SK-N-MC (cell line): ENCODE measurements around the gene CTNNA2.

Experiments used
- DNase-seq: peaks from one replicate; pipeline ENCODE4 v3.0.0-alpha.2; 2011; ENCODE audit warnings: low read depth, low spot score
- H3K27ac ChIP-seq: fragments of 200-600 bp; sonication (generic); 2 replicates; pipeline ENCODE4 v1.5.1; 2016; ENCODE audit warnings: mixed run types
- H3K36me3 ChIP-seq: fragments of 200-600 bp; sonication (generic); 2 replicates; pipeline ENCODE4 v1.6.1; 2017; ENCODE audit warnings: antibody characterized with exemption, low read length, mixed read lengths; ENCODE audit not compliant: insufficient read depth
- H3K4me3 ChIP-seq: fragments of 200-600 bp; sonication (generic); 2 replicates; pipeline ENCODE4 v1.5.1; 2016
- H3K9ac ChIP-seq: fragments of 200-600 bp; sonication (generic); 2 replicates; pipeline ENCODE4 v1.8.0; 2017; ENCODE audit warnings: mixed run types, mixed read lengths; ENCODE audit not compliant: insufficient read length
- H3K9me3 ChIP-seq: fragments of 200-600 bp; sonication (generic); 2 replicates; pipeline ENCODE4 v1.6.1; 2017; ENCODE audit warnings: low read depth, mild to moderate bottlenecking, antibody characterized with exemption, low read length, moderate library complexity, mixed read lengths
- EZH2 ChIP-seq: fragments of 200-600 bp; sonication (generic); IDR thresholded peaks from one replicate; pipeline ENCODE4 v1.6.1; 2017; ENCODE audit warnings: antibody characterized with exemption
- FOXP2 ChIP-seq: optimal IDR thresholded peaks from 2 replicates; pipeline ENCODE3; 2011; ENCODE audit warnings: mild to moderate bottlenecking, moderate library complexity; ENCODE audit not compliant: insufficient read depth; ENCODE audit errors: extremely low read length, control extremely low read depth
- POLR2AphosphoS5 ChIP-seq: IDR thresholded peaks from 2 replicates; pipeline ENCODE4 v1.6.1; 2012; ENCODE audit warnings: mild to moderate bottlenecking, low read depth, low read length, borderline replicate concordance

The CTNNA2 gene

DNA sequence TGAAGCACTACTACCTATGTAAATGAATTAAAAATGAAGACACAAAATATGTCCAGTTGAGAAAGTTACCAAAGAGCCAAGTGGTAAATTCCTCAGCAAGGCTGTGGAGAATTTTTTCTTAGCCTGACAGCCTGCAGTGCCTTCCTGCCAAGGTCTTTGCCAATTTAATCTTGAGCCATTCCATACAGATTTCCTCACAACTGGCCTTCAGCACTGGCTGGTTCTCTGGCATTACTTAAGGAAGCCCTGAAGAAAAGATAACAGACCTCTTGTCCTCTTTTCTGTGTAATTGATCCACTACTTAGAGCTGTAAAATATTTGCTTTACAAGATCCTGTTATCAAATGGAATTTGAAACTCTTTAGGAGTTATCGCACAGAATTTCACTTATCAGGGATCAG is 1125.9 kb downstream of the CTNNA2 start:
- H3K27ac ChIP-seq = no peak overlapping the region
- no peaks in the 10 kb centered on the region for H3K9me3 ChIP-seq
- TF ChIP-seq FOXP2 (no peak), EZH2 (no peak), POLR2AphosphoS5 (no peak)
- DNase-seq = no peak
- no peaks in the 10 kb centered on the region for H3K36me3 ChIP-seq
- no peak overlapping the region for H3K4me3 ChIP-seq
- no peak overlapping the region for H3K9ac ChIP-seq

DNA sequence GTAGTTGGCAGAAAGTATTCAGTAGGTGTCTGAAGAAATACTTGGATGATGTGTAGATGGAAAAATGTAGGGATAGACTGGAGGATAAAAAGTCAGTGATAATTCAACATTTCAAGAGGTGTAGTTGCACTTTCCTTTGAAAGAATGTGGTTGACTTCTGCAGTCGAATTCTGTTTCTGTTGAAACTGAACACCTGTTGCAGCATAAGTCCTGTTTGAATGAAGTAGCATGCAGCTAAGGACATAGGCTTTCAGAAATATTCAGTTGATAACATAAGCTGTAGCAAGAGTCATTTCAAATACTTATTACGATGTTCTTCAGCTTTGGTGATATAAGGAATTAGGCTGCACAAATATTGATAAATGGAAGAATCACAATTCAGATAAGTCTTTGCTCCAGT is 1129.6 kb downstream of the CTNNA2 start:
- Histone ChIP-seq H3K4me3 (no peak overlapping the region), H3K27ac (no peak overlapping the region), H3K36me3 (no peaks in the 10 kb centered on the region), H3K9ac (no peak overlapping the region), H3K9me3 (no peaks in the 10 kb centered on the region)
- TF ChIP-seq POLR2AphosphoS5 (no peak), EZH2 (no peak), FOXP2 (no peak)
- no peak for DNase-seq

DNA sequence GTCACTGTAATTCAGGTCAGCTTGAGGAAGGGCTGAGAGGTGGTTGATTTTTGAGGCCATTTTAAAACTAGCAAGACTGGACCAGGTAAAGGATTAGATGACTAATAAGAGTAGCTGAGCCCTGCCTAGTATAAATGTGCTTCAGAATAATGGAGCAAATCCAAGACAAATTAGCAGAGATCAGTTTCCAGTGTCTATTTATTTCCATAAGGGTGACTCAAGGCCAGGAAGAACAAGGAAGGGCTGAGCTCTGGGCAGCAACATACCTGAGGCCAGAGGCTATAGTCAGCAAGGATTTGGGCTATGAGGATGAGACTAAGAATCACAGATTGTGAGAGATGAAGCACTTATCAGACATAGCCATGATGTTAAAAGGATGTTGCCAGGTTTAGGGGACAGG is 1130.7 kb downstream of the CTNNA2 start:
- H3K27ac ChIP-seq = no peak overlapping the region

DNA sequence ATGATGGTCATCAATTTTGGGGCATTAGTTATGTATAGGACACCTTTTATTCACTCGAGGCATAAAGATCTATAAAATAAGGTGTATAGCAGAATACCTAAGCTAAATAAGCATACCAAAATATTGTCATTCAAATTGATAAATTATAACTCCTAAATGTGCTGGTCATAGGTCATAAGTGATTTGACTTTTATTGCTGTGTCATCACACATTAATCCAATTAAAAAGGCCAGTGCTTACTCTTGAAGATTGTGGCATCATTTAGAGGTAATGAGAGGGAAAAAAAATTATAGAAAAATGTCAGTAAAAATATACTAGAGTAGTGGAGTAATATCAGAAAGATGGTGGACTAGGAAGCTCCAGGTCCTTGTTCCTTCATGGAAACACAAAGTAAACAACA is 1138.6 kb downstream of the CTNNA2 start:
- Histone ChIP-seq H3K36me3 (no peaks in the 10 kb centered on the region), H3K9me3 (peaks cover 5% of the 10 kb centered on the region; the same call in 1 of the 2 replicates), H3K27ac (no peak overlapping the region), H3K9ac (no peak overlapping the region), H3K4me3 (no peak overlapping the region)
- DNase-seq = no peak
- TF ChIP-seq FOXP2 (no peak), POLR2AphosphoS5 (no peak), EZH2 (no peak)

More for the DNA sequence above, 1130.7 kb downstream of the CTNNA2 start:
- H3K9ac ChIP-seq = no peak overlapping the region
- H3K36me3 ChIP-seq = no peaks in the 10 kb centered on the region
- no peak for DNase-seq
- no peak for TF ChIP-seq POLR2AphosphoS5
- no peak for TF ChIP-seq FOXP2
- no peak for TF ChIP-seq EZH2
- no peak overlapping the region for H3K4me3 ChIP-seq
- H3K9me3 ChIP-seq = no peaks in the 10 kb centered on the region

DNA sequence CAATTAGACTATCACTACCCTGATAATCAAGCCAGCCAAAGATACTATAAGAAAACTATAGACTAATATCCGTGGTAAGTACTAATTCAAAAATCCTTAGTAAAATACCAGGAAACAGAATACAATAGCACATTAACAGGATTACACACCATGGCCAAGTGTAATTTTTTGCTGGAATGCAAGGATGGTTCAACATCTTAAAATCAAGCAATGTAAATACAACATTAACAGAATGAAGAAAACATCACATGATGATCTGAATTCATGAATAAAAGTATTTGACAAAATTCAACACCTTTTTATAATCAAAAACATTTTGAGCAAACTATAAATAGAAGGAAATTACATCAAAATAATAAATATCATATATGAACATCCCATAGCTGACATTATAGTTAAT is 1142.4 kb downstream of the CTNNA2 start:
- H3K27ac ChIP-seq = no peak overlapping the region
- TF ChIP-seq FOXP2 = no peak
- TF ChIP-seq EZH2 = no peak
- TF ChIP-seq POLR2AphosphoS5 = no peak
- DNase-seq = no peak
- peaks cover 5% of the 10 kb centered on the region; the same call in 1 of the 2 replicates for H3K9me3 ChIP-seq
- no peak overlapping the region for H3K4me3 ChIP-seq
- H3K36me3 ChIP-seq = no peaks in the 10 kb centered on the region
- H3K9ac ChIP-seq = no peak overlapping the region

DNA sequence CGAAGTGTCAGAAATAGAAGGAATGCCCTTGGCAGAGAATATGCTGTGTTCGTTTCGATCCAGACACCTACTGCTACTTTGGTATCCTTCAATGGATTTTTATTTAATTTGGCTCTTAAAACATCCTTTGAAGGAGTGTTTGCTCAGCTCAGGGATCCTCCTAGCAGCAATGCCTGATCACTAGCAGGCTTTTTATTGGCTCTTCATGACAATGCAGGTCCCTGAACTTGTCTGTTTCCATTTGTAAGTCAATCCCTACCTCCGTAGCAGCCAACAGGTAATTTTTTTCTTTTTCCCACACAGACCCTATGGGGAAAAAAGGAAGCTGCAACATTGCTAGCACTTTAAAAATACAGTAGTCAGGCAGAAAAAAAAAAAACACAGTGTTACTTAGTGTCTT is 1157.9 kb downstream of the CTNNA2 start:
- H3K9ac ChIP-seq = no peak overlapping the region
- no peak overlapping the region for H3K4me3 ChIP-seq
- H3K27ac ChIP-seq = no peak overlapping the region
- H3K36me3 ChIP-seq = no peaks in the 10 kb centered on the region
- TF ChIP-seq FOXP2 = no peak
- TF ChIP-seq EZH2 = no peak
- no peak for TF ChIP-seq POLR2AphosphoS5
- DNase-seq = no peak
- H3K9me3 ChIP-seq = no peaks in the 10 kb centered on the region

DNA sequence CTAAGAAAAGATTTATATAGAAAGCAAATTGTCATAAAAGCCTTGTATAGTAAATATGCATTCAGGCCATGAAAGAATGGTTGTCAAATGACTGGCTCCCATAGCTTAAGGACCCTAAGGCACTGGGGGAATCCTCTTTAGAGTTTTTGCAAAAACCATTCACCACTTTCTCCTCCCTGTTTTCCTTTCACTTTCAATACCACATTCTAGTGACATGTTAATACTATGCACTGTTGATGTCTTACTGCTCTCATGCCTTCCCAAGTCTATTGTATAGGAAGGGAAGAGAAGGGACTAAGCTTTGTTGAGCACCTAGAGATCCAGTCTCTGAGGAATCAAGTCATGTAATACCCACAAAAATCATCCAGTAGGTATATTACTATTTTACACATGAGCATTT is 1174.7 kb downstream of the CTNNA2 start:
- no peak overlapping the region for H3K4me3 ChIP-seq
- H3K36me3 ChIP-seq = no peaks in the 10 kb centered on the region
- H3K9me3 ChIP-seq = no peaks in the 10 kb centered on the region
- no peak for DNase-seq
- no peak overlapping the region for H3K27ac ChIP-seq
- no peak for TF ChIP-seq POLR2AphosphoS5
- no peak for TF ChIP-seq EZH2
- H3K9ac ChIP-seq = no peak overlapping the region

DNA sequence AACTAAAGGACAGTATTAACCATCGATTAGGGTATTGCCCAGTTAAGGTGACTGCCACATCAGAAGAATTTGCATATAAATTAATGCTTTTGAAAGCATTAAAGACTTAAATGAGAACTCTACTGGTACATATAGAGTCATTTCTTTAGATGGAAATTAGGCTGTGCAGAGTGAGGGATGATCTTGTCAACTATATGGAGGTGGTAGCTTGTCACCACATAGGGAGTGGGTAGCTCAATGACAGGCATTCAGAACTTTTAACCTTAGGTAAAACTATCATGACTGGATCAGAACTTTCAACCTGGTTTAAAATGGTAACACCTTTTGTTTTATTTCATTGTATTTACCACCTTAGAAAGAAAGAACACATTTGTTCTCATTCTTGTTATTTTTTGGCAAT is 1176.3 kb downstream of the CTNNA2 start:
- TF ChIP-seq EZH2 = no peak
- no peak for TF ChIP-seq FOXP2
- no peak for TF ChIP-seq POLR2AphosphoS5
- H3K9ac ChIP-seq = no peak overlapping the region
- no peaks in the 10 kb centered on the region for H3K9me3 ChIP-seq

More for the DNA sequence above, 1176.3 kb downstream of the CTNNA2 start:
- Histone ChIP-seq H3K27ac (no peak overlapping the region), H3K4me3 (no peak overlapping the region), H3K36me3 (no peaks in the 10 kb centered on the region)
- DNase-seq = no peak
